SH-SY5Y (cell line): ENCODE measurements around the gene PLA2G6.

ENCODE experiments used
- GATA2 ChIP-seq: IDR thresholded peaks from 2 replicates; pipeline ENCODE4 v1.6.1; 2011; ENCODE audit warnings: mild to moderate bottlenecking, low read depth, low read length
- GATA3 ChIP-seq: IDR thresholded peaks from 2 replicates; pipeline ENCODE4 v1.6.1; 2011; ENCODE audit warnings: low read depth, mild to moderate bottlenecking, low read length, moderate library complexity

DNA sequence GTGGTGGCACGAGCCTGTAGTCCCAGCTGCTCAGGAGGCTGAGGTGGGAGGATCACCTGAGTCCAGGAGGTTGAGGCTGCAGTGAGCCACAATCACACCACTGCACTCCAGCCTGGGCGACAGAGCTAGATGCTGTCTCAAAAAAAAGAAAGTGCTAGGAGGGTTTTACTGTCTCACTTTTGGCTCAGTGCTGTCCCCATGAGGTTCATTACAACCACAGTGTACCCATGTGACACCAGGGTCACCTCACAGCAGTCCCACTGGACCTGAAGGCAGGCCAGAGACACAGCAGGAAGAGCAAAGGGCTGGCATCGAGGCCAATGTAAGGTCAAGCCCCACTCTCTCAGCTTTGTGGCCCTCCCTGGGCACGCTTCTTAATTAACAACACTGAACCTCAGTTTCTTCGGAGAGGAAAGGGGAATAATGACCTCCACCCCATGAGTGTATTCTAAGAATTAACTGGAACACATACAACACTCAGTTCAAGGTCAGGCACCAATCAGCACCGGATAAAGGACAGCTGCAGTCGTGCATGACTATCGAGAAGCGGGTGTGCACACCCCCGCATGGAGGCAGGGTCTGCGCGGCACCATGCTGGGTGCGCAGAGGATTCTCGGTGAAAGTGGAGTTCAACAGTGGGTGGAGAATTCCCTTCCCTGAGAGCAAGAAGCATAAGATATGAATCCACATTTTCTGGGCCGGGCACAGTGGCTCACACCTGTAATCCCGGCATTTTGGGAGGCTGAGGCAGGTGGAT is 40.2 kb downstream of the PLA2G6 start:
- TF ChIP-seq GATA3, result no peak
- no peak for TF ChIP-seq GATA2
